Neural progenitor cell (in vitro differentiated cells): ENCODE results near the gene VEPH1. TPM values are rescaled to one million over a fixed set of nuclear protein-coding genes. Genes with fewer than 3 reads are reported as not detected.

Experiments used
- DNase-seq: peaks from one replicate; pipeline ENCODE4 v3.0.0-alpha.2; 2016; ENCODE audit warnings: low spot score
- H2AFZ ChIP-seq: fragments of 200-600 bp; sonication (generic); replicated peaks from 2 replicates; pipeline ENCODE4 v1.6.1; 2016; ENCODE audit warnings: antibody characterized with exemption
- H3F3A ChIP-seq: fragments of 200-600 bp; sonication (generic); 2 replicates; pipeline ENCODE4 v1.6.1; 2016; ENCODE audit warnings: antibody characterized with exemption, low read depth
- H3K27ac ChIP-seq: fragments of 200-600 bp; sonication (generic); 2 replicates; pipeline ENCODE4 v1.5.1; 2016; ENCODE audit warnings: mild to moderate bottlenecking
- H3K27me3 ChIP-seq: fragments of 200-600 bp; sonication (generic); 2 replicates; pipeline ENCODE4 v1.6.1; 2016; ENCODE audit warnings: mild to moderate bottlenecking, moderate library complexity
- H3K36me3 ChIP-seq: fragments of 200-600 bp; sonication (generic); 2 replicates; pipeline ENCODE4 v1.5.1; 2016
- H3K4me1 ChIP-seq: fragments of 200-600 bp; sonication (generic); 2 replicates; pipeline ENCODE4 v1.6.1; 2016; ENCODE audit warnings: mixed run types
- H3K4me2 ChIP-seq: fragments of 200-600 bp; sonication (generic); 2 replicates; pipeline ENCODE4 v1.6.1; 2016
- H3K4me3 ChIP-seq: fragments of 200-600 bp; sonication (generic); 2 replicates; pipeline ENCODE4 v1.5.1; 2016
- H3K79me2 ChIP-seq: fragments of 200-600 bp; sonication (generic); 2 replicates; pipeline ENCODE4 v1.6.1; 2016; ENCODE audit warnings: low read depth
- H3K9ac ChIP-seq: fragments of 200-600 bp; sonication (generic); 2 replicates; pipeline ENCODE4 v1.6.1; 2016
- H3K9me3 ChIP-seq: fragments of 200-600 bp; sonication (generic); 2 replicates; pipeline ENCODE4 v1.5.1; 2016; ENCODE audit warnings: low read depth
- H4K20me1 ChIP-seq: fragments of 200-600 bp; sonication (generic); 2 replicates; pipeline ENCODE4 v1.6.1; 2016; ENCODE audit warnings: low read depth
- H3K27ac Mint-ChIP-seq: 3 replicates; pipeline ENCODE4 v1.8.0; 2021; ENCODE audit warnings: mixed read lengths
- H3K27me3 Mint-ChIP-seq: 2 replicates; pipeline ENCODE4 v1.8.0; 2022; ENCODE audit warnings: low read depth, mild to moderate bottlenecking, inconsistent platforms, moderate library complexity, mixed read lengths; ENCODE audit not compliant: insufficient read depth
- H3K36me3 Mint-ChIP-seq: 3 replicates; pipeline ENCODE4 v1.8.0; 2021; ENCODE audit warnings: mixed read lengths
- H3K4me1 Mint-ChIP-seq: 3 replicates; pipeline ENCODE4 v1.8.0; 2021; ENCODE audit warnings: mixed read lengths
- H3K4me3 Mint-ChIP-seq: 3 replicates; pipeline ENCODE4 v1.8.0; 2021; ENCODE audit warnings: mild to moderate bottlenecking, moderate library complexity, mixed read lengths
- H3K9me3 Mint-ChIP-seq: 3 replicates; pipeline ENCODE4 v1.8.0; 2020; ENCODE audit warnings: mixed read lengths
- CTCF ChIP-seq: fragments of 200-600 bp; sonication (generic); IDR thresholded peaks from 2 replicates; pipeline ENCODE4 v1.5.1; 2017; ENCODE audit warnings: antibody characterized with exemption, mild to moderate bottlenecking
- EZH2 ChIP-seq: fragments of 200-600 bp; sonication (generic); IDR thresholded peaks from 2 replicates; pipeline ENCODE4 v1.6.1; 2017; ENCODE audit warnings: antibody characterized with exemption, mild to moderate bottlenecking, moderate library complexity
- EZH2phosphoT487 ChIP-seq: fragments of 200-600 bp; sonication (generic); IDR thresholded peaks from 2 replicates; pipeline ENCODE4 v1.6.1; 2017; ENCODE audit warnings: antibody characterized with exemption
- total RNA-seq: library from RNA; depleted of rRNA; stranded (reverse); fragments of >200 nt; gene quantifications from 2 replicates; pipeline ENCODE4 v1.2.3, GENCODE V29; 2015; ENCODE audit warnings: low replicate concordance

Gene VEPH1
- total RNA-seq, 1 donor from 2014 or later: not detected

- Histone ChIP-seq H3F3A (no peaks in the 10 kb centered on the region), H3K4me1 (no peaks in the 10 kb centered on the region), H3K4me2 (no peak overlapping the region), H3K4me3 (no peak overlapping the region), H3K27me3 (no peaks in the 10 kb centered on the region), H3K79me2 (no peaks in the 10 kb centered on the region), H2AFZ (no peak overlapping the region), H3K9ac (no peak overlapping the region), H3K27ac (no peak overlapping the region), H3K9me3 (no peaks in the 10 kb centered on the region), H3K36me3 (no peaks in the 10 kb centered on the region), H4K20me1 (no peaks in the 10 kb centered on the region)
- peaks cover 1% of the 10 kb centered on the region for H3K36me3 Mint-ChIP-seq
- H3K27me3 Mint-ChIP-seq: no peaks in the 10 kb centered on the region
- no peak for DNase-seq
- peaks cover 5% of the 10 kb centered on the region for H3K4me1 Mint-ChIP-seq
- no peaks in the 10 kb centered on the region for H3K9me3 Mint-ChIP-seq
- TF ChIP-seq CTCF (no peak), EZH2 (no peak), EZH2phosphoT487 (no peak)
- no peak overlapping the region for H3K27ac Mint-ChIP-seq
- H3K4me3 Mint-ChIP-seq: no peak overlapping the region
These were observed 218.1 kb downstream of the VEPH1 start for GRCh38 chr3:157285141-157285540.

GRCh38 chr3:157284688-157285087 lies 218.5 kb downstream of the VEPH1 start:
- H3K27me3 Mint-ChIP-seq: no peaks in the 10 kb centered on the region

GRCh38 chr3:157282261-157283191 lies 220.7 kb downstream of the VEPH1 start:
- no peak for DNase-seq
- no peak overlapping the region for H3K27ac Mint-ChIP-seq
- Histone ChIP-seq H3K4me1 (no peaks in the 10 kb centered on the region), H3K9me3 (no peaks in the 10 kb centered on the region), H3K79me2 (no peaks in the 10 kb centered on the region), H3K9ac (no peak overlapping the region), H2AFZ (no peak overlapping the region), H3K36me3 (no peaks in the 10 kb centered on the region), H3K4me3 (no peak overlapping the region), H3K4me2 (no peak overlapping the region), H3F3A (no peaks in the 10 kb centered on the region), H4K20me1 (no peaks in the 10 kb centered on the region), H3K27ac (no peak overlapping the region), H3K27me3 (no peaks in the 10 kb centered on the region)
- no peaks in the 10 kb centered on the region for H3K36me3 Mint-ChIP-seq
- H3K4me3 Mint-ChIP-seq: no peak overlapping the region
- H3K4me1 Mint-ChIP-seq: peaks cover 5% of the 10 kb centered on the region
- TF ChIP-seq EZH2phosphoT487 (no peak), CTCF (no peak), EZH2 (no peak)
- no peaks in the 10 kb centered on the region for H3K27me3 Mint-ChIP-seq
- H3K9me3 Mint-ChIP-seq: no peaks in the 10 kb centered on the region

More at GRCh38 chr3:157284688-157285087, 218.5 kb downstream of the VEPH1 start:
- Mint-ChIP-seq H3K9me3 (no peaks in the 10 kb centered on the region), H3K27ac (no peak overlapping the region), H3K4me3 (no peak overlapping the region), H3K36me3 (peaks cover 1% of the 10 kb centered on the region), H3K4me1 (peaks cover 5% of the 10 kb centered on the region)
- H3K36me3 ChIP-seq: no peaks in the 10 kb centered on the region
- no peak for TF ChIP-seq EZH2
- TF ChIP-seq EZH2phosphoT487: no peak
- no peak for TF ChIP-seq CTCF
- no peak overlapping the region for H3K4me2 ChIP-seq
- H3K9me3 ChIP-seq: no peaks in the 10 kb centered on the region
- no peak overlapping the region for H3K9ac ChIP-seq
- no peaks in the 10 kb centered on the region for H3K79me2 ChIP-seq
- no peak overlapping the region for H3K27ac ChIP-seq
- no peaks in the 10 kb centered on the region for H3K27me3 ChIP-seq
- no peak overlapping the region for H2AFZ ChIP-seq
- no peaks in the 10 kb centered on the region for H3F3A ChIP-seq
- no peaks in the 10 kb centered on the region for H4K20me1 ChIP-seq
- H3K4me3 ChIP-seq: no peak overlapping the region
- no peaks in the 10 kb centered on the region for H3K4me1 ChIP-seq
- no peak for DNase-seq
